Body of pancreas (tissue), 4 donors: ENCODE results near the gene THPO.

Experiments
- POLR2A ChIP-seq, 3 donors: fragments of 450-650 bp; IDR thresholded peaks; one replicate each; pipeline ENCODE4 v1.6.1; 2016; ENCODE audit warnings: antibody characterized with exemption in 3 of 3, mild to moderate bottlenecking in 2 of 3
- TF ChIP-seq, protein P1 (sequence below), 7 experiments: fragments of 450-650 bp in 4 of 7; fragments of 200-600 bp in 3 of 7; sonication (generic) in 3 of 7; IDR thresholded peaks; one replicate each; pipeline ENCODE4 v1.5.1; 2016 to 2019; ENCODE audit warnings: antibody characterized with exemption in 7 of 7

DNA sequence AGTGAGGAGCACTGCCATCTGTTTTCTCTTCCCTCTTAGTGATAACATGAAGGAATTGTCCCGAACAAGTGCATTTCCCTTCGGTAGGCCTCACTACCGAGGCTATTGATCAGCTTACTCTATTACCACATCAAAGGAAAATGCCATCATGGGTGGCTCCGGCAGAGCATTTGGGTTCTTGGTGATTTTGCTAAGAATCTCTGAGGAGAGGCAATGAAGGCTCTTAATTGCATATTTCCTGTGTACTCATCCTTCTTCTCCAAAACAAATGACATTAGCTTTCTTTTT is 37.1 kb upstream of the THPO start:
- TF ChIP-seq, protein P1, sequence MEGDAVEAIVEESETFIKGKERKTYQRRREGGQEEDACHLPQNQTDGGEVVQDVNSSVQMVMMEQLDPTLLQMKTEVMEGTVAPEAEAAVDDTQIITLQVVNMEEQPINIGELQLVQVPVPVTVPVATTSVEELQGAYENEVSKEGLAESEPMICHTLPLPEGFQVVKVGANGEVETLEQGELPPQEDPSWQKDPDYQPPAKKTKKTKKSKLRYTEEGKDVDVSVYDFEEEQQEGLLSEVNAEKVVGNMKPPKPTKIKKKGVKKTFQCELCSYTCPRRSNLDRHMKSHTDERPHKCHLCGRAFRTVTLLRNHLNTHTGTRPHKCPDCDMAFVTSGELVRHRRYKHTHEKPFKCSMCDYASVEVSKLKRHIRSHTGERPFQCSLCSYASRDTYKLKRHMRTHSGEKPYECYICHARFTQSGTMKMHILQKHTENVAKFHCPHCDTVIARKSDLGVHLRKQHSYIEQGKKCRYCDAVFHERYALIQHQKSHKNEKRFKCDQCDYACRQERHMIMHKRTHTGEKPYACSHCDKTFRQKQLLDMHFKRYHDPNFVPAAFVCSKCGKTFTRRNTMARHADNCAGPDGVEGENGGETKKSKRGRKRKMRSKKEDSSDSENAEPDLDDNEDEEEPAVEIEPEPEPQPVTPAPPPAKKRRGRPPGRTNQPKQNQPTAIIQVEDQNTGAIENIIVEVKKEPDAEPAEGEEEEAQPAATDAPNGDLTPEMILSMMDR (IDR thresholded peaks at IDR 0.05) = no peak
- no peak for TF ChIP-seq POLR2A (IDR thresholded peaks at IDR 0.05)
